Fibroblast of the aortic adventitia (primary cell): ENCODE results near the gene TNFRSF1A. TPM values are rescaled to one million over a fixed set of nuclear protein-coding genes. Genes with fewer than 3 reads are reported as not detected.

Experiments
- DNase-seq: peaks from one replicate; pipeline ENCODE4 v3.0.0-alpha.2; 2010; ENCODE audit warnings: low read depth
- H3K4me3 ChIP-seq: 2 replicates; pipeline ENCODE4 v1.5.1; 2011; ENCODE audit warnings: low read depth, mild to moderate bottlenecking, control low read depth, low read length, moderate library complexity
- total RNA-seq: library from RNA; depleted of rRNA; stranded (reverse); fragments of >200 nt; gene quantifications from 2 replicates; pipeline ENCODE4 v1.2.3, GENCODE V29; 2012; ENCODE audit warnings: low replicate concordance
- TF ChIP-seq, protein P1 (sequence below): IDR thresholded peaks from 2 replicates; pipeline ENCODE4 v1.5.1; 2011; ENCODE audit warnings: mild to moderate bottlenecking, low read length, control low read depth, inconsistent platforms; ENCODE audit not compliant: insufficient read depth

TNFRSF1A gene
- total RNA-seq, 1 donor = 207 TPM

DNA sequence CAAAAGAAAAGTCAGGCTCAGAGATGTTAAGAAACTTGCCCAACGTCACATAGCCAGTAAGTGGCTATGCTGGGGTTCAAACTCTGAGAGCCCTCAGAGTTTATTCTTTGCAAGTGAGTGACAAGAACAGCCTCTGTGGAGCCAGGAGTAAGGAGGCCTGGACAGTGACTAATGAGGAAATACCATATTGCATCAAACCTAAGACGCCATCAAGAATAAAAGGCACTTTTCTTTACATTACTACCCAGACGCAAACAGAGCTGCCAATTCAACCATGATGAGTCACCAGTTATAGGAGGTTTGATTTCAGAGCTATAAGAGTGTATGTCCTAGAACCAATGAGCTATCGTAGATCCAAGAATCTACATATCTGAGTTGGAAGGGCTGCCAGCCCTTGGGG lies 9.4 kb downstream of the TNFRSF1A start:
- peak; percentile 77 for DNase-seq
- TF ChIP-seq, protein P1, sequence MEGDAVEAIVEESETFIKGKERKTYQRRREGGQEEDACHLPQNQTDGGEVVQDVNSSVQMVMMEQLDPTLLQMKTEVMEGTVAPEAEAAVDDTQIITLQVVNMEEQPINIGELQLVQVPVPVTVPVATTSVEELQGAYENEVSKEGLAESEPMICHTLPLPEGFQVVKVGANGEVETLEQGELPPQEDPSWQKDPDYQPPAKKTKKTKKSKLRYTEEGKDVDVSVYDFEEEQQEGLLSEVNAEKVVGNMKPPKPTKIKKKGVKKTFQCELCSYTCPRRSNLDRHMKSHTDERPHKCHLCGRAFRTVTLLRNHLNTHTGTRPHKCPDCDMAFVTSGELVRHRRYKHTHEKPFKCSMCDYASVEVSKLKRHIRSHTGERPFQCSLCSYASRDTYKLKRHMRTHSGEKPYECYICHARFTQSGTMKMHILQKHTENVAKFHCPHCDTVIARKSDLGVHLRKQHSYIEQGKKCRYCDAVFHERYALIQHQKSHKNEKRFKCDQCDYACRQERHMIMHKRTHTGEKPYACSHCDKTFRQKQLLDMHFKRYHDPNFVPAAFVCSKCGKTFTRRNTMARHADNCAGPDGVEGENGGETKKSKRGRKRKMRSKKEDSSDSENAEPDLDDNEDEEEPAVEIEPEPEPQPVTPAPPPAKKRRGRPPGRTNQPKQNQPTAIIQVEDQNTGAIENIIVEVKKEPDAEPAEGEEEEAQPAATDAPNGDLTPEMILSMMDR = no peak
- H3K4me3 ChIP-seq = no peak overlapping the region

DNA sequence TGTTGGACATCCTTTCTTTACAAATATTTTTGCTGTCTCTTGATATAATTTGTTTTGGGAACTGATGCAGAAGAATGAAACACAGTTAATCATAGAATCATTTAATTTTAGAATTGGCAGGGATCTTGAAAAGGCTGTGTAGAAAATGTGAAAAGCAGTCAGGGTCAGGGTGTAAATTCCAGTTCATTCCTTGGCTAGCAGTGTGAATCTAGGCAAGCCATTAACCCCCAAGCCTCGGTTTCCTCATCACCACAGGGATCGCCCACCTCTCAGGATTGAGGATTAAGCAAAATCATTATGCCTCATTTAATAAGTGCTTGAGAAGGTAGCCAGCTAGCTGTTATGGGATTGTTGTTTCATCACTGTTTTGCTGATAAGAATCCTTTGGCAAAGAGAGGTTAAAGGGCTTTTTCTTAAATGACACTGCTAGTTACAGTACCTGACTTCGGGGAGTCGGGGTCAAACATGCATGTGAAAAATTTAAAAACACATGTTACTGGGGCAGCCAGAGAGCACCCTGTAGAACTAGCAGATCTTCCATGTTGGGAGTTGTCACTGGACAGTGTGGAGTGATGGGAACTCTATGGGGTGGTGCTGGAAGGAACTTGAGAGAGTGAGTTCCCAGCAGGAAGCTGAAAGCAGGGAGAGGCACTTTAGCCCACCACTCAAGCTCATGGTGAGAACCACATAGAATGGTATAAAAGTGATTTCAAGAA lies 10.7 kb downstream of the TNFRSF1A start:
- DNase-seq = peak; percentile 14
- TF ChIP-seq, protein P1 = no peak
- no peak overlapping the region for H3K4me3 ChIP-seq

DNA sequence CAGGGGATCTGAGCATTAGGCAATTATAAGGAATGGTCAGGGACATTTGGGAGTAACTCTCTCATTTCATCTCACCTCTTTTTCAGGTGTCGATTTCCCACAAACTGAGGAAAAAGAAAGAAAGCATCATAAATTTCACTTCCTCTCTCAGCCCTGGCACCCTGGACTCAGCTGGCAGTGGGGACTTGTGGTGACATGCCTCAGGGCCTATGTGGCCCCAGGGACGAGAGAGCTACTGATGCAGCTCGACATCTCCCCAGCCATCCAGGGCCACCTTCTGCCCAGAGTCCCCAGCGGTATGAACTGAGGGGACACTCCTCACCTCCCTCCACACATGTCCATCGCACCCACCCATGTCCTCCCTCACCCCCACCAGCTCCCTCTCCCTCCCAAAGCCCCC lies 11.7 kb downstream of the TNFRSF1A start:
- DNase-seq = no peak
- TF ChIP-seq, protein P1 = no peak
- no peak overlapping the region for H3K4me3 ChIP-seq

DNA sequence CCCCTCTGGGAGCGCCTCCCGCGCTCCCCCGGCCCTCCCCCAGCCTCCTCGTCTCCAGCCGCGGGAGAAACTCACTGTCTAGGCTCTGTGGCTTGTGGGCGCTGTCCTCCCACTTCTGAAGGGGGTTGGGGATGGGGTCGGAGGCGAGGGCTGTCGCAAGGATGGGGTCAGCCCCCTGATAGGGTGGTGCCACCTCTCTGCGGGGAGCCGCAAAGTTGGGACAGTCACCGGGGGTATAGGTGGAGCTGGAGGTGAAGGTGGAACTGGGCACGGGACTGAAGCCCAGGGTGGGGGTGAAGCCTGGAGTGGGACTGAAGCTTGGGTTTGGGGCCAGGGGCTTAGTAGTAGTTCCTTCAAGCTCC lies 12.2 kb downstream of the TNFRSF1A start:
- TF ChIP-seq, protein P1 = no peak
- DNase-seq = no peak
- no peak overlapping the region for H3K4me3 ChIP-seq

DNA sequence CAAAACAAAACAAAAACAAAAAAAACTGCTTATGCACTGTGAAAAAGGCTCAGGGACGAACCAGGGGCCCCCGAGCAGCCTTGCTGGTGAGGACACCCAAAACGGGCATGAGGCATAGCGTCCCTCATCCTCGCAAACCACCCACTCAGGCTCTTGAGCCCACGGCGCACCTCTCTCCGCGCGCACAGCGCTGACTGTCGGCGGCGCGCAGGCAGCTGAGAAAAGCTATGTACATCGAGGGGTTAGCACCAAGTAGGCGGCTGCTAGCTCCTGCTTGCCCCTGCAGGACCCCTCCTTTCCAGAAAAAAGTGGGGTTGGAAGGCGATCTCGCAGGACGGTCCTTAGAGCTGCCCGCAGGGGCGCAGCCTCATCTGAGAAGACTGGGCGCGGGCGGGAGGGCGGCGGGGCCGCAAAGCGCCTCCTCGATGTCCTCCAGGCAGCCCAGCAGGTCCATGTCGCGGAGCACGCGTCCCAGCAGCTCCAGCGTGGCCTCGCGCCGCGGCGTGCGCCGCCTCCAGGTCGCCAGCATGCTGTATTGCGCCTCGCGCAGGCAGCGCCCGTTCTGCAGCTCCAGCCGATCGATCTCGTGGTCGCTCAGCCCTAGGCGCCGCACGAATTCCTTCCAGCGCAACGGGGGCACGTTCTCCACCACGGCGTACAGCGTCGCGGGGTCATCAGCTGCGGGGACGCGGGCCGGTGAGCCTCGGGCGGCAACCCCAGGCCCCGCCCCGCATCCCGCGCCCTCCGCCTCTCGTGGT lies 12.8 kb downstream of the TNFRSF1A start:
- no peak overlapping the region for H3K4me3 ChIP-seq
- DNase-seq = no peak
- TF ChIP-seq, protein P1 = no peak

DNA sequence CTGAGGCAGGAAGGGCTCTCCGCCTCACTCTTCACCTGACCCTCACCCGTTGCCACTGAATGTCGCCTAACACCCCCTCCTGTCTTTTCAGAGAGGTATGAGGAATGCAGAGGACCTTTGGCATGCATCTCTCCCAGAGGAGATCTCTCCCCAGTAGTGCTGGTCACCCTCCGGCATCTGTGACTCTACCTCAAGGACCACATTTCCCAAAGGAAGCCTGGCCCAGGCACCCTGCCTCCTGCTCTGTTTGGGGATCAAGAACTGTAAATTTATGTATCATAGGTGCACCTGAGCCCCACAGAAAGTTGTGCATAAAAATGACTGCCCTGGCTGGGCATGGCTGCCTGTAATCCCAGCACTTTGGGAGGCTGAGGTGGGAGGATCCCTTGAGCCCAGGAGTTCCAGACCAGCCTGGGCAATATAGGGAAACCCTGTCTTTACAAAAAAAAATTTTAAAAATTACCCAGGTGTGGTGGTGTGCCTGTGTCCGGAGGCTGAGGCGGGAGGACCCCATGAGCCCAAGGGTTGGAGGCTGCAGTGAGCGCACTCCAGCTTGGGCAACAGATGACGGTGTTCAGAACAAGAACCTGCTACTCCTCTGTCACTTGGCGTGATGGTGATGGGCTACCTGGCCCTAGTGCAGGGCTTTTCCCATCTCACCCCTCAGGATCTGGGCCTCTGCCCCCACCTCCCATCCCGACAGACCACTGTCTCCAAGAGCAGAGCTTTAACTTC lies 13.7 kb downstream of the TNFRSF1A start:
- no peak overlapping the region for H3K4me3 ChIP-seq
- DNase-seq = no peak
- TF ChIP-seq, protein P1 = no peak
